GM19397 (cell line): ENCODE data around the gene MYADM.
"Not testable (repeated sequence)": the region's sequence is repeated elsewhere in the genome, so short reads cannot be mapped to it uniquely, and the experiment has no call there.

Experiments used
- ATAC-seq: cut with Tn5 transposase; IDR thresholded peaks from one replicate; pipeline ENCODE4 v1.9.1; 2021; ENCODE audit warnings: mild to moderate bottlenecking, moderate library complexity; ENCODE audit not compliant: unreplicated experiment

Gene MYADM

GRCh38 chr19:53867225-53868090, at the start of gene MYADM:
TSS of gene MYADM (plus strand) at chr19:53867883. CDS start at chr19:53873530, 5,647 bp downstream.
- ATAC-seq, result peak; percentile 59

- no peak for ATAC-seq
These were observed 48.9 kb upstream of the MYADM start for GRCh38 chr19:53818756-53819155.

GRCh38 chr19:53819861-53820260, 47.8 kb upstream of the MYADM start:
- ATAC-seq, result no peak

GRCh38 chr19:53823380-53824120, 44.1 kb upstream of the MYADM start:
- ATAC-seq, result no peak

- ATAC-seq, result no peak
These were observed 43.5 kb upstream of the MYADM start, which contains the start of gene NLRP12 for GRCh38 chr19:53824134-53824611. TSS of gene NLRP12 (minus strand) at chr19:53824314. CDS start at chr19:53824174, 140 bp downstream.

- ATAC-seq, result no peak
These were observed 40.8 kb upstream of the MYADM start for GRCh38 chr19:53826876-53827275.

- ATAC-seq, result no peak
These were observed 39.2 kb upstream of the MYADM start for GRCh38 chr19:53828531-53828930.

- not testable (repeated sequence) for ATAC-seq
These were observed 34.8 kb upstream of the MYADM start for GRCh38 chr19:53832861-53833260.

GRCh38 chr19:53838446-53838845, 29.2 kb upstream of the MYADM start:
- ATAC-seq, result not testable (repeated sequence)

GRCh38 chr19:53840241-53840640, 27.4 kb upstream of the MYADM start:
- ATAC-seq, result not testable (repeated sequence)

GRCh38 chr19:53840914-53841313, 26.8 kb upstream of the MYADM start:
- not testable (repeated sequence) for ATAC-seq

- ATAC-seq, result no peak
These were observed 22.8 kb upstream of the MYADM start for GRCh38 chr19:53844849-53845246.

GRCh38 chr19:53847555-53847954, 20.1 kb upstream of the MYADM start:
- ATAC-seq, result no peak

- ATAC-seq, result no peak
These were observed 18.4 kb upstream of the MYADM start for GRCh38 chr19:53849237-53849676.

GRCh38 chr19:53853707-53854106, 14.0 kb upstream of the MYADM start:
- ATAC-seq, result no peak

GRCh38 chr19:53864308-53864836, 3.3 kb upstream of the MYADM start:
- ATAC-seq, result no peak

- no peak for ATAC-seq
These were observed 2.2 kb upstream of the MYADM start for GRCh38 chr19:53865523-53865917.

- no peak for ATAC-seq
These were observed 1.5 kb upstream of the MYADM start for GRCh38 chr19:53865918-53866864.

- ATAC-seq, result no peak
These were observed 838 bp upstream of the MYADM start for GRCh38 chr19:53866865-53867224.
